ENCODE results near the gene ROPN1L.

Gene ROPN1L

DNA sequence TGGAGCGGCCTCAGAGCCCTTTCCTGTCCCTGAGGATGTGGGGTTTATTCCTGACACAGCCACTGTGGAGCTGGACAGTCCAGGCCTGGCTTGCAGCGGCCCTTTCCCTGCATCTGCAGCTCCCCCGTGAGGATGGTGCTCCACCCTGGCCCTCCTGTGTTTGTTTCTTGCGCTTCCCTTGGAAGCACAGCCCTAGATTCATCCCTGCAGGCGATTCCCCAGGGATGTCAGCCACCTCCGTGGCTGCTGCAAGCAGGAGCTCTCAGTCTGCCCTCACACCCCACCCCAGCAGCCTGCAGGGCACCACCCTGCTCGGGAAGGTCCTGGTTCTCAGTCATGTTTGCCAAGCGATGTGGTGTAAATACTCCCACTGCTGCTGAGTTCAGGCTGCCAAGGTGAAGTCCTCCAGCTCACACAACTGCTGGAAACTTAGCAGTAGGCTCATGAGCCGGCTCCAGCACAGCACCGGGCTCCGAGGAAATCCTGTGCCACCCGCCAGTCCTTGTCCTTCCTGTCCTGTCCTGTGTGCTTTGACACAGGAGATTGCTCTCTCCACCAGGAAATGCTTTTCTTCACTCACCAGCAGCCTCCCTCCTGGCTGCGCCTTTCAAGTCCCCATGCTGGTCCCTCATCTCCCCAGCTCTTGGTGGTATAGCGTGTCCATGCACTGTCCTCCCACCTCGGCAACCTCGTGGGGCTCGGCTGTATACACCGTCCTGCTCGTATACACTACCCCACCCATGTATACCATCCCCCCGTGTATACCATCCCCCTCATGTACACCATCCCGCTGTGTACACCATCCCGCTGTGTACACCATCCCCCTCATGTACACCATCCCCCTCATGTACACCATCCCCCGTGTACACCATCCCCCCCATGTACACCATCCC is 16.2 kb downstream of the ROPN1L start:
- DNase-seq (ENCODE audit: low read depth, low spot score): no peak

DNA sequence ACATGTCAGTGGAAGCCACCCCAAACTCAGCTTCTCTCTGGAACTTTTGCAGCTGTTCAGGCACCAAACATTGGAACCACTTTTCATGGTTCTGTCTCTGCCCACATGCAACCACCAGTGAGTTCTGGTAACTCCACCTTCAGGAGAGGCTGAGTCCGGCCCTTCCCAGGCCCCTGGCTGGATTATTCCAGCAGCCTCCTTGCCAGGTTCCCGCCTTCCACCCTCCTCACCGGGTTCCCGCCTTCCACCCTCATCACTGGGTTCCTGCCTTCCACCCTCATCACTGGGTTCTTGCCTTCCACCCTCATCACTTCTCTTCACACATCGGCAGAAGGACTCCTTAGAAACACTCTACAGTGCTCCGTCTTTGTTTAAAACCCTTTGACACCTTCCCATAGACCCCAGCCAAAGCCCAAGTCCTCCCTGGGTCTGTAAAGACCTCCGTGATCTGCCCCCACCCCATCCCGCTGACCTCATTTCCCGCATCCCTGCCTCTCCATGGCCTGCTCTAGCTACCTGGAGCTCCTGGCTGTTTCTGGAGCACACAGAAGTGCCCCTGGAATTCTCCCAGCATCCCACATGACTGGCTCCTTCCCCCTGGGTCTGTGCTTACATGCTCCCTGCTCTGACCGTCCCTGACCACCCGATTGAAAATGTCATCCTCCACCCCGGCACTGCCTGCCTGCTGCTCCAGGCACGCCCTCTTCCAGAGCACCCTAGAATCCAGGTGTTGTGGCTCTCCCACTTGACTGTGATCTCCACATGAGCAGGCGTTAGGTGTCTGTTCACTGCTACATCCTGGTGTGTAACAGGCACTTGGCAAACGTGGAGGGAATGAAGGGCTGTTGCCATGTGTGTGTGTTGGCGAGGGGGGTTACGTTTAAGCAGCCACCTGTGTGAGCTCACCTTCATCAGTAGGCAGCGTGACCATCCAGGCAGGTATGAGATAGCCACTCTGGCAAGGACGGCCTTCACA is 17.7 kb downstream of the ROPN1L start:
- no peak for DNase-seq (ENCODE audit: low read depth, low spot score)

- no peak for DNase-seq (ENCODE audit: low read depth, low spot score)
Measured at GRCh38 chr5:10460252-10460906, 18.7 kb downstream of the ROPN1L start.

- no peak for DNase-seq (ENCODE audit: low read depth, low spot score)
Measured at GRCh38 chr5:10461041-10461440, 19.4 kb downstream of the ROPN1L start.

DNA sequence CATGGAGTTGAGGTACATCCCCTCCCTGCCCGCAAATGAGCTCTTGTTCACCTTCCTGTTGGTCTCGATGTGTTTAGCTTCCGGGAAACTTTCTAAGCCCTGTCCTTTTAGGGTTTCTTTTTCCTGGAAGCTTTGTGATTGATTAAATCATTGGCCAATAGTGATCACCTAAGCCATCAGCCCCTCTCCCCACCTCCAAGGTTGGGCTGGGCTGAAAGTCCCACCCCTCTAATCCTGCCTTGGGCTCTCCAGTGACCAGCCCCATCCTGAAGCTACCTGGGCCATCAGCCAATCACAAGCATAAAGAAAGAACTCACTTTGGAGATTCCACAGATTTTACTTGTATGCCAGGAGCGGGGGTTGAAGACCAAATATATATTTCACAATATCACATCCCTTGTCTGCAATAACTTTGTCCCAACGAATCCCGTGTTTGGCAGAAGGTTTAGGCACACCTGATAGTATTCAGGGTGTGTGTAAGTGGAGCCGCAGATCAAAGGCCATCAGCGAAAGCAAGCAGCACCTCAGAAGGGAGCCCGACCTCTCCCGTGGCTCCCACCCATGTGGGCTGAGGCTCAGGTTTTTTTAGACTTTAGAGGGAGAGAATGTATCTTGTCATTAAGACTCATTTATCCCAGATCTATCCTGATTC is 20.4 kb downstream of the ROPN1L start:
- no peak for DNase-seq (ENCODE audit: low read depth, low spot score)

- no peak for DNase-seq (ENCODE audit: low read depth, low spot score)
Measured at GRCh38 chr5:10463566-10463965, 21.9 kb downstream of the ROPN1L start.

DNA sequence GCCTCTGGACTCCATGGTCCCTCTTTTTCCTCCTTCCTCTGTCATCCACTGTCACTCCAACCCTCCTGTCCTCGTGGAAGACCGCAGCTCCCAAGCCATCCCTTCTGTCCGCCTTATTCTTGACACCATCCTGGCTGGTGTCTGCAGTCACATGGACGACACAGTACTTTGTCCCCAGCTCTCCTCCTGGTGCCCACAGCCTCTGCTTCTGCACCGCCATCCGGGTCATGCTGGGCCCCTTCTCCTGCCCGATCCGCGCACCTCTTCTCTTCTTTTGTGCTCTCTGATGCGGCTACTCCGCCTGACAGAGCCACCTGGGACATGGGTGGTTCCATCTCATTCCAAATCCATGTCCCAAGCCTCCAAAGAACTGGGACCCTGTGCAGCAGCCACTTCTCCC is 22.5 kb downstream of the ROPN1L start:
- no peak for DNase-seq (ENCODE audit: low read depth, low spot score)

- DNase-seq (ENCODE audit: low read depth, low spot score): no peak
Measured at GRCh38 chr5:10465726-10466125, 24.0 kb downstream of the ROPN1L start.

DNA sequence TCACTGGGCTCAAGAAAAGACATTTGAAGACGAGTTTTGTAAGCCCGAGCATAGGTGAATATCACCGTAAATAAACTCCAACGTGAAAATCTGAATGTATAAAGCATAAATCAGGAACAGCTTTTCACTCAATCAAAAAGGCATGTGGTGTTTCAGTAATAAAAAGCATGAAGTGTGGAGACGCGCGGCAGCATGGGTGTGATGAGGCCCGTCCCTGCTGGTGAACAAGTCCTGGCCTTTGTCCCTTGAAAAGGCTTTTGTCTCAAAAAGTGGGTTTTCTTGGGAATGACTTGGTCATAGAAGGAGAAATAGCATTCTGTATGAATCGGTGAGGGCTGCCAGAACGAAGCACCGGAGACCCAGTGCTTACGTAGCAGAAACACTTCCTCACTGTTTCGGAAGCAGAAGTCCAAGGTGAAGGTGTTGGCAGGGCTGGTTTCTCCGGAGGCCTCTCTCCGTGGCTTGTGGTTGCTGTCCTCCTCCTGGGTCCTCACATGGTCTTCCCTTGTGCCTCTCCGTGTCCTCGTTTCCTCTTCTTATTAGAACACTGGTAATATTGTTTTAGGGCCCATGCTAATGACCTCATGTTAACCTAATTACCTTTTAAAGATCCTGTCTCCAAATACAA is 24.9 kb downstream of the ROPN1L start:
- no peak for DNase-seq (ENCODE audit: low read depth, low spot score)

DNA sequence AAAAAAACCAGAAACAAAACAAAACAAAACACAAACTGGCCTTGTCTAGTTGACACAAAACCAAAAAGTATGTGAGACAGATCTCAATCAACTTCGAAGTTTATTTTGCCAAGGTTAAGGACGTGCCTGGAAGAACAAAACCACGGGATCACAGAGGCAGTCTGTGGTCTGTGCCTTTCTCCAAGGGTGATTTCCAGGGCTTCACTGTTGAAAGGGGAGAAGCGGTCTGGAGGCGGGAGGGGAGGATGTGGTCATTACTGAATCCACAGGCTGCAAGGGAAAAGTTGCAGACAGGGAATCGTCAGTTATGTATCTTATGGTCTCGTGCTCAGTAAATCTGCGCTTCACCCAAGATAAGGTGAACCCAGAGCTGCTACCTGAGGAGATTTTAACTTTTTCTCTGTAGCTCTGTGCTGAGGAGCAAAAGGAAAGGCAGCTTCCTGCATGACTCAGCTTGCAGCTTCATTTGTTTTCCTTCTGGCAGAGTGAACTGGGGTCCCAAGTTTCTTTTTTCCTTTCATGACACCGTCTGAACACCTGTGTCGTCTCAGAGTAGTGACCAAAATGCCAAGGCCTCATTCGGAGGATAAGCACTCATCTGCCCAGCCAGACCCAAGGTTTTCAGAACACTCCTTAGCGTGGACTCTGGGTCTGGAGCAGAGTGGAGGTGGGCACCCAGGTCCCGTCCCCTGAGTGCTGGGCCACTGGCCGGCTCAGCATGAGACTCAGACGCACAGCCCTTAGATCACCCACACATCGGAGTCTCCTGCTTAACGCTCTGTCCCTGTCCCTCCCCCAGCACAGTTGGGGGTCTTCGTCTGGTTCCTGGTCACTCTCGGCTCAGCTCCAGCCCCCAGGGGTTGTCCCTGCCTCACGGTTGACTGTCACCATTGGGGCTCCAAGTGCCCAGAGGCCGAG is 25.9 kb downstream of the ROPN1L start:
- no peak for DNase-seq (ENCODE audit: low read depth, low spot score)

DNA sequence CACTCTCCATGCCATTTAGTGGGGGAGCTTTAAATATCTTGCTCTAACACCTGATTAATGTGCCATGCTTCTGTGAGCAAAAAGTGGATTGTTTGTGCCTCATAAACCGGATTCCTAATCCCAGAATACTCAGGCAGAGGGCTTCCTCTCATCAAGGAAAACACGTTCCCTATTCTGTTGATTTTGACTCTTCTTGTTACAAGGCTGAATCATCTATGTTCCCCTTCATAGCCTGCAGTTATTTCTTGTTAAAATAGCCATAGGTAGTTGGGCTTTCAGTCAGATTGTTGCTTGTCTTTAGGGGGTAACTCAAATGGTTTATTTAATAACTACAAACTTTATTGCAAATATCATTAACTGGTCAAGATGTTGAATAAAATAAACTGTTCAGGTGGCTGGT is 26.6 kb downstream of the ROPN1L start:
- DNase-seq (ENCODE audit: low read depth, low spot score): no peak

DNA sequence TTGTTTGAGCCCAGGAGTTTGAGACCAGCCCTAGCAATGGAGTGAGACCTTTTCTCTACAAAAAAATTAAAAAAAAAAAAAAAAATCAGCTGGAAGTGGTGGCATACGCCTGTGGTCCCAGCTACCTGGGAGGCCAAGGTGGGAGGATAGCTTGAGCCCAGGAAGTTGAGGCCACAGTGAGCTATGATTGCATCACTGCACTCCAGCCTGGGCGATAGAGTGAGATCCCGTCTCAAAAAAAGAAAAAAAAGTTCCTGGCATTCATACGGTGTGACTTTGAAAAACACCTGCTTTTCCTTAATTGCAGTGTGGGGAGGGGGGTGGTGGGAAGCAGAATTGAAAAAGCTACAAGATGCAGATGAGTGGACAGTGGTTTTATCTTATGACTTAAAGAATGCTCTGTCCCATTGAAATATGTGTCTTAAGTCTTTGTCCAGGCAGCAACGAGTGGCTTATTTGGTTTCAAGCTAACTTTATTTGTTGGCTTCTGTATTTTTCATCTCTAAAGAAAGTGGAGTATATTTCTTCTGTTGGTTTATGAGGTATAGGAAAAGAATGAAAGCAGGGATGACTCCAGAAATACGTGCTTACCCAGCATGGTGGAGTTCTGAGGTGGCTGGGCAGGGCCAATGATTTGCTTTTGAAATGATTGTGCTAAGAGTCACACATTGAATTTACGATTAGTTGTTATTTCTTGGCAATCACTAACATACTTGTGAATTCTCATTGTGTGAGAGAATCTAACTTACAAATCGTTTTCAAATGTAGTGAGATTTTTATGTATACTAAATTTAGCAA is 27.8 kb downstream of the ROPN1L start:
- no peak for DNase-seq (ENCODE audit: low read depth, low spot score)

GRCh38 chr5:10470669-10471068 is 29.0 kb downstream of the ROPN1L start:
- DNase-seq (ENCODE audit: low read depth, low spot score): no peak

GRCh38 chr5:10471677-10472076 is 30.0 kb downstream of the ROPN1L start:
- DNase-seq (ENCODE audit: low read depth, low spot score): no peak

GRCh38 chr5:10474521-10475075 is 32.9 kb downstream of the ROPN1L start:
- no peak for DNase-seq (ENCODE audit: low read depth, low spot score)

GRCh38 chr5:10475931-10476676 is 34.4 kb downstream of the ROPN1L start:
- DNase-seq (ENCODE audit: low read depth, low spot score): no peak

DNA sequence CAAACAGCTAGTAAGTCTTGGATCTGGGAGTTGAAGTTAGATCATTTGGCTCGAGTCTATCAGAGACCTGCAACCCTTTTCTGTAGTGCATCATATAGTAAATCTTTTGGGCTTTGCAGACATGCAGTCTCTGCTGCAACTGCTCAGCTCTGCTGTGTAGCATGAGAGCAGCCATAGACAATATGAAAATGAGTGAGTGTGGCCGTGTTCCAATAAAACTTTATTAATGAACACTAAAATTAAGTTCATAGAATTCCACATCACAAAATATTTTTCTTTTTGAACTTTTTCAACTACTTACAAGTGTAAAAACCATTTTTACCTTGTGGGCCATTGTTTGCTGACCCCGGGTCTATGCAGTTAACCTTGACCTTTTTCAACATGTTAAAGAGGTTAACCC is 35.2 kb downstream of the ROPN1L start:
- no peak for DNase-seq (ENCODE audit: low read depth, low spot score)

DNA sequence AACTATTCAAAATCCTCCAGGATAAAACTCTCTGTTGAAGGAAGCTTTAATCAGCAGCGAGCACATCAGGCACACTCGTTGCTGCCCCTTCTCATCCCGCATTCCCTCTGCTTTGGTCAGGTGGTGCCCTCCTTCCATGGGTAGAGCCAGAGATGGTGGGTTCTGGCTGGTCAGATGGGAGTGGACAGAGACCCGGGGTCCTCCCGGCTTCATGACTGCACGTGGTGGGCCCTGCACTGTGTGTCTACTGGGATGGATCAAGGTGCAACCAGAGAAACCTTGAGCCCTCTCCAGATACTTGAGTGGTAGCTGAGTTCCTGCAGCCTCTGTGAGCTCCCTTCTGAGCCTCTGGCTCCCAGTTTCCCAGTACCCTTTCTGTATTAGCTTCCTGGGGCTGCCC is 36.3 kb downstream of the ROPN1L start:
- no peak for DNase-seq (ENCODE audit: low read depth, low spot score)

All from iPS DF 19.7 (cell line).